HL-60 (cell line): ENCODE data around the gene PPM1A.

ENCODE experiments used
- DNase-seq, 2 experiments: peaks; one replicate each; pipeline ENCODE4 v3.0.0-alpha.2; 2010 to 2020; ENCODE audit warnings: low read depth in 1 of 2, low spot score in 1 of 2
- H3K27ac ChIP-seq: fragments of 250-450 bp; sonication (Bioruptor Pico); replicated peaks from 2 replicates; pipeline ENCODE4 v1.5.1; 2020; ENCODE audit warnings: mild to moderate bottlenecking, moderate library complexity
- H3K27me3 ChIP-seq: fragments of 250-450 bp; sonication (Bioruptor Pico); 2 replicates; pipeline ENCODE4 v1.5.1; 2021; ENCODE audit warnings: mild to moderate bottlenecking, moderate library complexity; ENCODE audit not compliant: insufficient read depth, poor library complexity, severe bottlenecking
- H3K4me3 ChIP-seq: replicated peaks from 2 replicates; pipeline ENCODE4 v1.5.1; 2011; ENCODE audit warnings: mild to moderate bottlenecking, control low read depth, low read length; ENCODE audit not compliant: insufficient read depth
- GABPA ChIP-seq: IDR thresholded peaks from 2 replicates; pipeline ENCODE4 v1.6.1; 2012; ENCODE audit warnings: low read depth
- POLR2AphosphoS5 ChIP-seq: IDR thresholded peaks from 2 replicates; pipeline ENCODE4 v1.6.1; 2012; ENCODE audit warnings: low read depth
- SPI1 ChIP-seq: IDR thresholded peaks from 2 replicates; pipeline ENCODE4 v1.6.1; 2012; ENCODE audit warnings: low read depth, mild to moderate bottlenecking, borderline replicate concordance
- long read RNA-seq: library from polyadenylated mRNA; unstranded; transcript quantifications from one replicate; pipeline ENCODE4 v2.0.0, GENCODE V29; 2020
- TF ChIP-seq, protein P1 (sequence below): IDR thresholded peaks from 2 replicates; pipeline ENCODE4 v1.6.1; 2012; ENCODE audit warnings: low read depth; ENCODE audit not compliant: insufficient replicate concordance
- TF ChIP-seq, protein P2 (sequence below): IDR thresholded peaks from one replicate; pipeline ENCODE4 v1.5.1; 2011; ENCODE audit warnings: low read length, control low read depth, inconsistent platforms; ENCODE audit not compliant: insufficient read depth

PPM1A gene
- long read RNA-seq, full-length matches to known transcripts: 13 of 19 reads
- long read RNA-seq, partial matches to known transcripts: 4 of 19 reads
- long read RNA-seq, other reads (novel, unspliced or antisense): 2 of 19 reads

DNA sequence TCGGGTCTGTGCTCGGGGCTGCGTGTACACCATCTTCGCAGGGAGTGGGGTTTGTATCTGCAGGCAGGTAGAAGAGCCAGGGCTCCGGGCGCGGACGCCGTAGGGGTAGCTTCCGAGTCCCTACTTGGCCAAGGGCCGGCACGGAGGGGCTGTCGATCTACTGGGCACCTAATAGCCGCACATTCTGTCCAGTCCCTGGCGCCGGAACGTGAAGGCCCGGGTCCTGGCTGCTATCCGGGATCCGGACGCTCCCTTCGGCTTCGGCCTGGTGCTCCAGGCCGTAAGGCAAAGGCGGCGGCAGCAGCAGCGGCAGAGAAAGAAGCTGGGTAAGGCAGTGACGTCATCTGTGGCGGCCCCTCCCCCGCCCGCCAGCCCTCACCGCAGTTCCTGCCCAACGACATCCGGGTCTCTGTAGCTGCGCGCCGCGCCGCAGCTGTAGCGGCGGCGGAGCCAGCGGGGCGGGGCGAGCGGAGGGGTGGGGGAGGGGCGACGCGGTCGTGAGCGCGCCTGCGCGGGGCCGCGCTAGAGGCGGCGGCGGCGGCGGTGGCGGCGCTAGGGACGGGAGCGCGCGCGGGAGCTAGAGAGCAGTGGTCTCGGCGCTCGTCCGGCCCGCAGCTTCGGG lies at the start of gene PPM1A:
Gene PPM1A (plus strand): TSS at position 525 of the 622 bp plus-strand sequence. CDS start 33,483 bp downstream, outside the sequence.
- DNase-seq: peak; percentile 83 to 94
- peak within 1 kb of the TSS; percentile 99 for H3K27ac ChIP-seq
- no peak; the same call in 1 of the 2 replicates for TF ChIP-seq GABPA
- TF ChIP-seq POLR2AphosphoS5: peak; percentile 94
- TF ChIP-seq, protein P1, sequence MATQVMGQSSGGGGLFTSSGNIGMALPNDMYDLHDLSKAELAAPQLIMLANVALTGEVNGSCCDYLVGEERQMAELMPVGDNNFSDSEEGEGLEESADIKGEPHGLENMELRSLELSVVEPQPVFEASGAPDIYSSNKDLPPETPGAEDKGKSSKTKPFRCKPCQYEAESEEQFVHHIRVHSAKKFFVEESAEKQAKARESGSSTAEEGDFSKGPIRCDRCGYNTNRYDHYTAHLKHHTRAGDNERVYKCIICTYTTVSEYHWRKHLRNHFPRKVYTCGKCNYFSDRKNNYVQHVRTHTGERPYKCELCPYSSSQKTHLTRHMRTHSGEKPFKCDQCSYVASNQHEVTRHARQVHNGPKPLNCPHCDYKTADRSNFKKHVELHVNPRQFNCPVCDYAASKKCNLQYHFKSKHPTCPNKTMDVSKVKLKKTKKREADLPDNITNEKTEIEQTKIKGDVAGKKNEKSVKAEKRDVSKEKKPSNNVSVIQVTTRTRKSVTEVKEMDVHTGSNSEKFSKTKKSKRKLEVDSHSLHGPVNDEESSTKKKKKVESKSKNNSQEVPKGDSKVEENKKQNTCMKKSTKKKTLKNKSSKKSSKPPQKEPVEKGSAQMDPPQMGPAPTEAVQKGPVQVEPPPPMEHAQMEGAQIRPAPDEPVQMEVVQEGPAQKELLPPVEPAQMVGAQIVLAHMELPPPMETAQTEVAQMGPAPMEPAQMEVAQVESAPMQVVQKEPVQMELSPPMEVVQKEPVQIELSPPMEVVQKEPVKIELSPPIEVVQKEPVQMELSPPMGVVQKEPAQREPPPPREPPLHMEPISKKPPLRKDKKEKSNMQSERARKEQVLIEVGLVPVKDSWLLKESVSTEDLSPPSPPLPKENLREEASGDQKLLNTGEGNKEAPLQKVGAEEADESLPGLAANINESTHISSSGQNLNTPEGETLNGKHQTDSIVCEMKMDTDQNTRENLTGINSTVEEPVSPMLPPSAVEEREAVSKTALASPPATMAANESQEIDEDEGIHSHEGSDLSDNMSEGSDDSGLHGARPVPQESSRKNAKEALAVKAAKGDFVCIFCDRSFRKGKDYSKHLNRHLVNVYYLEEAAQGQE: peak; percentile 35
- TF ChIP-seq SPI1: peak; percentile 29; the same call in 1 of the 2 replicates
- TF ChIP-seq, protein P2, sequence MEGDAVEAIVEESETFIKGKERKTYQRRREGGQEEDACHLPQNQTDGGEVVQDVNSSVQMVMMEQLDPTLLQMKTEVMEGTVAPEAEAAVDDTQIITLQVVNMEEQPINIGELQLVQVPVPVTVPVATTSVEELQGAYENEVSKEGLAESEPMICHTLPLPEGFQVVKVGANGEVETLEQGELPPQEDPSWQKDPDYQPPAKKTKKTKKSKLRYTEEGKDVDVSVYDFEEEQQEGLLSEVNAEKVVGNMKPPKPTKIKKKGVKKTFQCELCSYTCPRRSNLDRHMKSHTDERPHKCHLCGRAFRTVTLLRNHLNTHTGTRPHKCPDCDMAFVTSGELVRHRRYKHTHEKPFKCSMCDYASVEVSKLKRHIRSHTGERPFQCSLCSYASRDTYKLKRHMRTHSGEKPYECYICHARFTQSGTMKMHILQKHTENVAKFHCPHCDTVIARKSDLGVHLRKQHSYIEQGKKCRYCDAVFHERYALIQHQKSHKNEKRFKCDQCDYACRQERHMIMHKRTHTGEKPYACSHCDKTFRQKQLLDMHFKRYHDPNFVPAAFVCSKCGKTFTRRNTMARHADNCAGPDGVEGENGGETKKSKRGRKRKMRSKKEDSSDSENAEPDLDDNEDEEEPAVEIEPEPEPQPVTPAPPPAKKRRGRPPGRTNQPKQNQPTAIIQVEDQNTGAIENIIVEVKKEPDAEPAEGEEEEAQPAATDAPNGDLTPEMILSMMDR: no peak
- peak within 1 kb of the TSS; percentile 64 for H3K4me3 ChIP-seq
- H3K27me3 ChIP-seq: no peaks in the 10 kb centered on the region

DNA sequence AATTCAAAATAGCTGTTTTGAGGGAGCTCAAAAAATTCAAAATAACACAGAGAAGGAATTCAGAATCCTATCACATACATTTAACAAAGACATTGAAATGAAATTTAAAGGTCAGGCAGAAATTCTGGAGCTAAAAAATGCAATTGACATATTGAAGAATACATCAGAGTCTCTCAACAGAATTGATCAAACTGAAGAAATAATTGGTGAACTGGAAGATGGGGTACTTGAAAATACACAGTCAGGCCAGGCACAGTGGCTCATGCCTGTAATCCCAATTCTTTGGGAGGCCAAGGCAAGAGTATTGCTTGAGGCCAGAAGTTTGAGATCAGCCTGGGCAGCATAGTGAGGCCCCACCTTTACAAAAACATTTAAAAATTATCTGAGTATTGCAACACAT lies 49.7 kb upstream of the PPM1A start:
- Histone ChIP-seq H3K27me3 (no peaks in the 10 kb centered on the region), H3K27ac (no peak overlapping the region)
- TF ChIP-seq GABPA (no peak), POLR2AphosphoS5 (no peak), SPI1 (no peak)
- TF ChIP-seq, protein P2: no peak
- TF ChIP-seq, protein P1: no peak

GRCh38 chr14:60204104-60204842 lies 44.7 kb upstream of the PPM1A start:
- TF ChIP-seq, protein P2: no peak
- TF ChIP-seq, protein P1: no peak
- TF ChIP-seq GABPA: no peak
- peak; percentile 46; the same call in 1 of the 2 replicates for TF ChIP-seq SPI1
- no peak for TF ChIP-seq POLR2AphosphoS5
- DNase-seq: peak in 1 of 2 experiments; percentile 36
- Histone ChIP-seq H3K4me3 (no peak overlapping the region), H3K27ac (peak overlapping the region; percentile 35), H3K27me3 (no peaks in the 10 kb centered on the region)

More for the DNA sequence above, 49.7 kb upstream of the PPM1A start:
- no peak for DNase-seq
- H3K4me3 ChIP-seq: no peak overlapping the region
